ENCODE data around the gene NPHP3.
"Not testable (repeated sequence)": the region's sequence is repeated elsewhere in the genome, so short reads cannot be mapped to it uniquely, and the experiment has no call there.

Gene NPHP3

DNA sequence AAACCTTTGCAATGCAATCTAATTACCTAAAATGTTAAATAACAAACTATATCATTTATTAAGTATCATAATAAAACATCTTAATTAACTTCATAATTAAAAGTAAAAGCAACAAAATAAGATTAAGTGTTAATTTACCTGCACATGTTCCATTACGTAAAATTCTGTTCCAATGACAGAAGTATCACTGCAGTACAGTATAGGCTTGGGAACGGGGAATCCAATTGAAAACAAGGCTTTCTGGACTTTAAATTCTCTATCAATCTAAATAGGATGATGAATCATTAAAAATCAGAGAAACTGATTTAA is 79.7 kb downstream of the NPHP3 start:
- no peak for DNase-seq

GRCh38 chr3:132641837-132642538 is 80.2 kb downstream of the NPHP3 start:
- no peak for DNase-seq

DNA sequence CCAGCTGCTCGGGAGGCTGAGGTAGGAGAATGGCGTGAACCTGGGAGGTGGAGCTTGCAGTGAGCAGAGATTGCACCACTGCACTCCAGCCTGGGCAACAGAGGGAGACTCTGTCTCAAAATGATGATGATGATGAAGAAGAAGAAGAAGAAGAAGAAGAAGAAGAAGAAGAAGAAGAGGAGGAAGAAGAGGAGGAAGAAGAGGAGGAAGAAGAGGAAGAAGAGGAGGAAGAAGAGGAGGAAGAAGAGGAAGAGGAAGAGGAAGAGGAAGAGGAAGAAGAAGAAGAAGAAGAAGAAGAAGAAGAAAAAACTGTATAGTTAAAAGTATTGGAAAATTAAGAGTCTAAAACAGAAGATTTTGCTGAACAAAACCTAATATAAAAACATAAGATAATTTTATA is 80.8 kb downstream of the NPHP3 start:
- DNase-seq = not testable (repeated sequence)

GRCh38 chr3:132638706-132639105 is 83.5 kb downstream of the NPHP3 start:
- DNase-seq = no peak

DNA sequence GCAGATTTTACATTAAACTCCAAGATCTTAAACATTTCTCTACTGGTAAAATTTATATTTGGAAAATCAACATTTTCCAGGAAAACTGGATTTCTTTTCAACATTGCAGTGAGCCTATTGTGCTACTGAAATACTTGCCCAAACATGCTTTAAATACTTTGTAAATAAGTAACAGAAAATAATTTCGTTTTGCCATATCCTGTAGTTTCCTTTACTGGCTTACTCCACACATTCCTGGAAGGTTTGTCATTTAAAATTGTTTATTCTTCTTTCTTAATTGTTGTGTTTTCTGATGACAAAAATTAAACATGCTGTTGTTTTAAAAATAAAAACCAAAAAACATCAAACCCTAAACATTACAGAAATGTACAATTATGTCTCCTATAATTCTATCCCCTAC is 84.6 kb downstream of the NPHP3 start:
- no peak for DNase-seq

- DNase-seq = no peak
Observed at GRCh38 chr3:132635052-132635451, 87.2 kb downstream of the NPHP3 start.

All from hypothalamus (tissue), 51 donors.